HepG2 (cell line): ENCODE data around the gene USB1.

ENCODE experiments used
- HDAC2 ChIP-seq: sonication (generic); formaldehyde crosslinking; IDR thresholded peaks from 2 replicates; pipeline ENCODE4 v1.4.0; 2020; ENCODE audit warnings: missing genetic modification reagents
- JUND ChIP-seq: sonication (generic); formaldehyde crosslinking; IDR thresholded peaks from 2 replicates; pipeline ENCODE4 v1.8.0; 2022; ENCODE audit warnings: mild to moderate bottlenecking, missing genetic modification reagents
- TAF1 ChIP-seq: sonication (generic); formaldehyde crosslinking; IDR thresholded peaks from 2 replicates; pipeline ENCODE4 v1.4.0; 2020; ENCODE audit warnings: missing genetic modification reagents
- YY1 ChIP-seq: IDR thresholded peaks from 2 replicates; pipeline ENCODE4 v1.6.1; 2011; ENCODE audit warnings: low read length, low read depth, moderate library complexity, mild to moderate bottlenecking; ENCODE audit not compliant: insufficient read depth, insufficient replicate concordance
- ZNF75D ChIP-seq: sonication (generic); formaldehyde crosslinking; IDR thresholded peaks from 2 replicates; pipeline ENCODE4 v1.8.1; 2023; ENCODE audit warnings: missing genetic modification reagents, mild to moderate bottlenecking, borderline replicate concordance
- ZNF816 ChIP-seq: sonication (generic); formaldehyde crosslinking; IDR thresholded peaks from 2 replicates; pipeline ENCODE4 v1.8.0; 2022; ENCODE audit warnings: missing genetic modification reagents, mild to moderate bottlenecking, borderline replicate concordance
- TF ChIP-seq, protein P1 (sequence below): sonication (generic); formaldehyde crosslinking; IDR thresholded peaks from 2 replicates; pipeline ENCODE4 v1.5.0; 2020; ENCODE audit warnings: mild to moderate bottlenecking, missing genetic modification reagents, moderate library complexity

DNA sequence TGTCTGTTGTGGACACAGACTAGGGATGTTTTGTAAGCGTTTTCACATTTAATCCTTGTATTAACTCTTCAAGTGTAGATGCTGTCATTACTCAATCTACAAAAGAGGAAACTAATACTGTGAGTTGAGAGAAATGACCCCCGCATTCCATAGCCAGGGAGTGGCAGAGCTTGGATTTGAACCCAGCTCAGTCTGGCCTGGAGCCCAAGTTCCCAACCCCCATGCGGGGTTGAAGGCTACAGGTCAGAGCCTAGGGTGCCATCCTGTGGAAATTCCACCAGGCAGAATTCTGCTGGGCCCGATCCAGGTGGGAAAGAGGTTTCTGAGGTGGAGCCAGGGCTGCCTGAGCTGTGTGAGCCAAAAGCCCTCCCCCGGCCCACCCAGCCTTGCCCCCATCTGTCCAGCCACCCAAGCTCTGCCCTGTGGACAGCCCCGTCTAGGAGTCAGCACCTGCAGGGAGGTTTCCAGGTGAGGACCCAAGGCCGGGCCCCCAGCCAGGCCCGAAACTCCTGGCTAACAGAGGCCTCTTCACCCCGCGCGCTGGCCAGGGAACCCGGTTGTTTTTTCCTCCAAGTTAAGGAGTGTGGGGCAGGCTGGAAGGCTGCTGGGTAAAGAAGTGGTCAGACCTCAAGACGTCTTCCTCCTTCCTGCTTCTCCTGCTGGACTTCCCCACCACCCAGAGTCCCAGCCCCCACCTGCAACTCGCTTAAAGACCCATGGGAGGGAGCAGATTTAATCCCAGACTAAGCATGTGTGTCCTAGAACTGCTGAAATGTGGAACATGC lies 30.0 kb downstream of the USB1 start:
- TF ChIP-seq, protein P1, sequence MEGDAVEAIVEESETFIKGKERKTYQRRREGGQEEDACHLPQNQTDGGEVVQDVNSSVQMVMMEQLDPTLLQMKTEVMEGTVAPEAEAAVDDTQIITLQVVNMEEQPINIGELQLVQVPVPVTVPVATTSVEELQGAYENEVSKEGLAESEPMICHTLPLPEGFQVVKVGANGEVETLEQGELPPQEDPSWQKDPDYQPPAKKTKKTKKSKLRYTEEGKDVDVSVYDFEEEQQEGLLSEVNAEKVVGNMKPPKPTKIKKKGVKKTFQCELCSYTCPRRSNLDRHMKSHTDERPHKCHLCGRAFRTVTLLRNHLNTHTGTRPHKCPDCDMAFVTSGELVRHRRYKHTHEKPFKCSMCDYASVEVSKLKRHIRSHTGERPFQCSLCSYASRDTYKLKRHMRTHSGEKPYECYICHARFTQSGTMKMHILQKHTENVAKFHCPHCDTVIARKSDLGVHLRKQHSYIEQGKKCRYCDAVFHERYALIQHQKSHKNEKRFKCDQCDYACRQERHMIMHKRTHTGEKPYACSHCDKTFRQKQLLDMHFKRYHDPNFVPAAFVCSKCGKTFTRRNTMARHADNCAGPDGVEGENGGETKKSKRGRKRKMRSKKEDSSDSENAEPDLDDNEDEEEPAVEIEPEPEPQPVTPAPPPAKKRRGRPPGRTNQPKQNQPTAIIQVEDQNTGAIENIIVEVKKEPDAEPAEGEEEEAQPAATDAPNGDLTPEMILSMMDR (CRISPR knock-in tag): no peak
- no peak for TF ChIP-seq ZNF75D (CRISPR knock-in tag)
- no peak for TF ChIP-seq HDAC2 (CRISPR knock-in tag)
- TF ChIP-seq YY1: no peak
- no peak for TF ChIP-seq JUND (CRISPR knock-in tag)
- TF ChIP-seq TAF1 (CRISPR knock-in tag): no peak
- TF ChIP-seq ZNF816 (CRISPR knock-in tag): no peak
